Liver (tissue), 9 donors: ENCODE measurements around the gene NR6A1. TPM values are rescaled to one million over a fixed set of nuclear protein-coding genes. Genes with fewer than 3 reads are reported as not detected.

Experiments used
- DNase-seq: peaks from one replicate; pipeline ENCODE4 v3.0.0-alpha.2; 2017; ENCODE audit warnings: low spot score
- H3K27ac ChIP-seq, 2 donors: one replicate each; pipeline ENCODE4 v1.7.0; 2013; ENCODE audit warnings: inconsistent platforms in 2 of 2, low read length in 2 of 2, control low read depth in 1 of 2, low read depth in 1 of 2, mild to moderate bottlenecking in 1 of 2
- H3K27me3 ChIP-seq, 4 donors: one replicate each; pipeline versions ENCODE4 v1.6.1 to v1.7.0; 2013; ENCODE audit warnings: low read length in 3 of 4, inconsistent platforms in 1 of 4, mild to moderate bottlenecking in 1 of 4, moderate library complexity in 1 of 4; ENCODE audit not compliant: control insufficient read depth in 4 of 4, insufficient read depth in 4 of 4
- H3K36me3 ChIP-seq, 4 donors: one replicate each; pipeline versions ENCODE4 v1.6.1 to v1.7.0; 2013; ENCODE audit warnings: low read length in 3 of 4, mild to moderate bottlenecking in 3 of 4, low read depth in 1 of 4, moderate library complexity in 1 of 4; ENCODE audit not compliant: control insufficient read depth in 4 of 4, insufficient read depth in 3 of 4
- H3K4me1 ChIP-seq, 4 donors: one replicate each; pipeline versions ENCODE4 v1.6.1 to v1.7.0; 2013; ENCODE audit warnings: low read length in 3 of 4, mild to moderate bottlenecking in 3 of 4, moderate library complexity in 1 of 4; ENCODE audit not compliant: control insufficient read depth in 4 of 4, insufficient read depth in 4 of 4
- H3K4me3 ChIP-seq, 3 donors: one replicate each; pipeline versions ENCODE4 v1.6.1 to v1.7.0; 2013; ENCODE audit warnings: low read length in 3 of 3, control low read depth in 1 of 3, low read depth in 1 of 3, mild to moderate bottlenecking in 1 of 3
- H3K9ac ChIP-seq, 2 donors: one replicate each; pipeline ENCODE4 v1.7.0; 2013; ENCODE audit warnings: low read length in 2 of 2, mild to moderate bottlenecking in 2 of 2, moderate library complexity in 2 of 2, control low read depth in 1 of 2, low read depth in 1 of 2
- H3K9me3 ChIP-seq, 4 donors: one replicate each; pipeline versions ENCODE4 v1.6.1 to v1.7.0; 2013; ENCODE audit warnings: low read length in 3 of 4; ENCODE audit not compliant: control insufficient read depth in 4 of 4
- EGR1 ChIP-seq, 2 donors: IDR thresholded peaks; 2 replicates each; pipeline ENCODE4 v1.6.1; 2016 to 2018; ENCODE audit warnings: antibody characterized with exemption in 2 of 2, low read depth in 2 of 2
- FOXA1 ChIP-seq: IDR thresholded peaks from 2 replicates; pipeline ENCODE4 v1.6.1; 2016; ENCODE audit warnings: antibody characterized with exemption
- FOXA2 ChIP-seq: IDR thresholded peaks from 2 replicates; pipeline ENCODE4 v1.6.1; 2016; ENCODE audit warnings: antibody characterized with exemption
- GABPA ChIP-seq, 2 donors: IDR thresholded peaks in 1 of 2; conservative IDR thresholded peaks in 1 of 2; 2 replicates each; pipeline ENCODE4 v1.6.1; 2016; ENCODE audit warnings: antibody characterized with exemption in 2 of 2, mild to moderate bottlenecking in 1 of 2, moderate library complexity in 1 of 2
- HNF4A ChIP-seq, 2 donors: conservative IDR thresholded peaks; 2 replicates each; pipeline ENCODE4 v1.6.1; 2016; ENCODE audit warnings: antibody characterized with exemption in 2 of 2, mild to moderate bottlenecking in 2 of 2
- HNF4G ChIP-seq: IDR thresholded peaks from 2 replicates; pipeline ENCODE4 v1.6.1; 2016; ENCODE audit warnings: antibody characterized with exemption
- JUND ChIP-seq, 2 donors: IDR thresholded peaks; 2 replicates each; pipeline ENCODE4 v1.6.1; 2016; ENCODE audit warnings: antibody characterized with exemption in 2 of 2
- NR2F2 ChIP-seq: IDR thresholded peaks from 2 replicates; pipeline ENCODE4 v1.6.1; 2016; ENCODE audit warnings: antibody characterized with exemption
- RAD21 ChIP-seq, 2 donors: IDR thresholded peaks; 2 replicates each; pipeline ENCODE4 v1.6.1; 2016; ENCODE audit warnings: antibody characterized with exemption in 2 of 2, mild to moderate bottlenecking in 2 of 2
- RXRA ChIP-seq, 2 donors: IDR thresholded peaks; 2 replicates each; pipeline ENCODE4 v1.6.1; 2017 to 2018; ENCODE audit warnings: antibody characterized with exemption in 2 of 2, mild to moderate bottlenecking in 1 of 2
- SP1 ChIP-seq: IDR thresholded peaks from 2 replicates; pipeline ENCODE4 v1.6.1; 2018; ENCODE audit warnings: antibody characterized with exemption, mild to moderate bottlenecking
- TAF1 ChIP-seq: conservative IDR thresholded peaks from 2 replicates; pipeline ENCODE4 v1.6.1; 2016; ENCODE audit warnings: antibody characterized with exemption, mild to moderate bottlenecking
- YY1 ChIP-seq: IDR thresholded peaks from 2 replicates; pipeline ENCODE4 v1.6.1; 2016; ENCODE audit warnings: antibody characterized with exemption, mild to moderate bottlenecking
- WGBS: extraction: QIAGEN DNeasy Blood & Tissue Kit; methylation state at CpG from one replicate; pipeline ENCODE4 v1.1.7; 2013; 5-methylcytosine and 5-hydroxymethylcytosine counted together
- polyA plus RNA-seq, 2 donors: library from polyadenylated mRNA; stranded (reverse) in 1 of 2; unstranded in 1 of 2; fragments of 200-250 nt in 1 of 2; fragments of >200 nt in 1 of 2; fragmentation: Nextera tagmentation in 1 of 2; extraction: Ambion mirVana in 1 of 2; gene quantifications; one replicate each; pipeline versions ENCODE4 v1.2.1 to v1.2.3, GENCODE V29; 2013 to 2015
- total RNA-seq, 2 donors: library from RNA; depleted of rRNA; stranded (reverse); fragments of >200 nt; gene quantifications; one replicate each; pipeline ENCODE4 v1.2.3, GENCODE V29; 2014
- TF ChIP-seq, protein P1 (sequence below): IDR thresholded peaks from 2 replicates; pipeline ENCODE4 v1.6.1; 2016; ENCODE audit warnings: antibody characterized with exemption
- TF ChIP-seq, protein P2 (sequence below): fragments of 150-350 bp; IDR thresholded peaks from 2 replicates; pipeline ENCODE4 v1.5.1; 2017; ENCODE audit warnings: improper control_type of control experiment, low read depth, low read length; ENCODE audit not compliant: missing input control
- TF ChIP-seq, protein P3 (sequence below): IDR thresholded peaks from 2 replicates; pipeline ENCODE4 v1.6.1; 2016; ENCODE audit warnings: antibody characterized with exemption
- donor health status: healthy.
- donor health status: healthy.
- donor health status: healthy.
- donor health status: healthy.
- donor health status: healthy.

The NR6A1 gene
- total and polyA plus RNA-seq, 4 donors, result 0.72 to 6.1 (median 2.1) TPM

DNA sequence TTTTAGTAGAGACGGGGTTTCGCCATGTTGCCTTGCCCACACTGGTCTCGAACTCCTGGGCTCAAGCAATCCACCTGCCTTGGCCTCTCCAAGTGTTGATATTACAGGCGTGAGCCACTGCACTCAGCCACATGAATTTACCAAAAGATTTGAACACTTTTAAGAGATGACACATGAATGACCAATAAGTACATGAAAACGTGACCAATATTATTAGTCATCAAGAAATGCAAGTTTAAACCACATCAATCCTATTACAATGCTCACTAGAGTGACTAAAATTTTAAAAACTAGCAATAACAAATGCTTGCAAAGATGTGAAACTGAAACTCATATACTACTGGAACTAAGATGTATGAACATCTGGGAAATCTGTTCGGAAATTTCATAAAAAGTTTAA is 54.3 kb downstream of the NR6A1 start:
- H3K27ac ChIP-seq, result no peak overlapping the region
- H3K4me3 ChIP-seq, result no peak overlapping the region
- H3K4me1 ChIP-seq, result peaks cover 0 to 15% (median 4%) of the 10 kb centered on the region in 4 donors
- 92% methylated on average over 6 of the region's 6 CpGs for WGBS
- TF ChIP-seq FOXA2, result no peak
- no peak for TF ChIP-seq SP1
- no peak for TF ChIP-seq NR2F2
- no peak for TF ChIP-seq GABPA (IDR thresholded peaks at IDR 0.05 in 1 of 2, conservative IDR thresholded peaks at IDR 0.05 in 1 of 2)
- TF ChIP-seq, protein P1, sequence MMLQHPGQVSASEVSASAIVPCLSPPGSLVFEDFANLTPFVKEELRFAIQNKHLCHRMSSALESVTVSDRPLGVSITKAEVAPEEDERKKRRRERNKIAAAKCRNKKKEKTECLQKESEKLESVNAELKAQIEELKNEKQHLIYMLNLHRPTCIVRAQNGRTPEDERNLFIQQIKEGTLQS, result no peak
- TF ChIP-seq HNF4A (conservative IDR thresholded peaks at IDR 0.05), result no peak
- TF ChIP-seq, protein P2, sequence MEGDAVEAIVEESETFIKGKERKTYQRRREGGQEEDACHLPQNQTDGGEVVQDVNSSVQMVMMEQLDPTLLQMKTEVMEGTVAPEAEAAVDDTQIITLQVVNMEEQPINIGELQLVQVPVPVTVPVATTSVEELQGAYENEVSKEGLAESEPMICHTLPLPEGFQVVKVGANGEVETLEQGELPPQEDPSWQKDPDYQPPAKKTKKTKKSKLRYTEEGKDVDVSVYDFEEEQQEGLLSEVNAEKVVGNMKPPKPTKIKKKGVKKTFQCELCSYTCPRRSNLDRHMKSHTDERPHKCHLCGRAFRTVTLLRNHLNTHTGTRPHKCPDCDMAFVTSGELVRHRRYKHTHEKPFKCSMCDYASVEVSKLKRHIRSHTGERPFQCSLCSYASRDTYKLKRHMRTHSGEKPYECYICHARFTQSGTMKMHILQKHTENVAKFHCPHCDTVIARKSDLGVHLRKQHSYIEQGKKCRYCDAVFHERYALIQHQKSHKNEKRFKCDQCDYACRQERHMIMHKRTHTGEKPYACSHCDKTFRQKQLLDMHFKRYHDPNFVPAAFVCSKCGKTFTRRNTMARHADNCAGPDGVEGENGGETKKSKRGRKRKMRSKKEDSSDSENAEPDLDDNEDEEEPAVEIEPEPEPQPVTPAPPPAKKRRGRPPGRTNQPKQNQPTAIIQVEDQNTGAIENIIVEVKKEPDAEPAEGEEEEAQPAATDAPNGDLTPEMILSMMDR, result no peak
- no peak for TF ChIP-seq JUND (IDR thresholded peaks at IDR 0.05)
- no peaks in the 10 kb centered on the region for H3K9me3 ChIP-seq
- H3K27me3 ChIP-seq, result no peaks in the 10 kb centered on the region
- no peak for DNase-seq
- no peaks in the 10 kb centered on the region for H3K36me3 ChIP-seq
- no peak overlapping the region for H3K9ac ChIP-seq

DNA sequence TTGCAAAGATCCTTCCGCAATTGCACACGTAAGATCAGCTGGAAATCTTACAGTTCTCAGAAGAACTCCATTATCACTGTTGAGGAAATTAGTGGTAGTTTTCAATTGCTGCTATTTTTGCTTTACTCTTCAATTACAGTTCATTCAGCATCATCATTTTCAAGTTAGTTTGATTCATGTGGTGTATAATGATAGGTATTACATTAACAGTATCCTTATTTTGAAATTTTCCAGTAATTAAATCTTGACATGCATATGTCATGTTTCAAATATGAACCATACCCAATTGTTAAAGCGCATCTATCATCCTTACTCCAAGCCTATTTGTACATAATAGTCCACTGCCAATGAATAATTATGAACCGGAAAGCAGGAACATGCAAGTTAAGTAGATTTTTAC is 60.3 kb downstream of the NR6A1 start:
- Histone ChIP-seq H3K9ac (no peak overlapping the region), H3K27me3 (no peaks in the 10 kb centered on the region), H3K4me1 (peaks cover 0 to 5% (median under 1%) of the 10 kb centered on the region in 4 donors), H3K9me3 (no peaks in the 10 kb centered on the region), H3K27ac (no peak overlapping the region), H3K4me3 (no peak overlapping the region), H3K36me3 (no peaks in the 10 kb centered on the region)
- TF ChIP-seq FOXA2 (no peak), GABPA (IDR thresholded peaks at IDR 0.05 in 1 of 2, conservative IDR thresholded peaks at IDR 0.05 in 1 of 2) (no peak), RXRA (IDR thresholded peaks at IDR 0.05) (no peak), TAF1 (no peak), HNF4A (conservative IDR thresholded peaks at IDR 0.05) (no peak), RAD21 (IDR thresholded peaks at IDR 0.05) (no peak), HNF4G (no peak), YY1 (no peak), NR2F2 (no peak), FOXA1 (no peak), JUND (IDR thresholded peaks at IDR 0.05) (no peak)
- TF ChIP-seq, protein P3, sequence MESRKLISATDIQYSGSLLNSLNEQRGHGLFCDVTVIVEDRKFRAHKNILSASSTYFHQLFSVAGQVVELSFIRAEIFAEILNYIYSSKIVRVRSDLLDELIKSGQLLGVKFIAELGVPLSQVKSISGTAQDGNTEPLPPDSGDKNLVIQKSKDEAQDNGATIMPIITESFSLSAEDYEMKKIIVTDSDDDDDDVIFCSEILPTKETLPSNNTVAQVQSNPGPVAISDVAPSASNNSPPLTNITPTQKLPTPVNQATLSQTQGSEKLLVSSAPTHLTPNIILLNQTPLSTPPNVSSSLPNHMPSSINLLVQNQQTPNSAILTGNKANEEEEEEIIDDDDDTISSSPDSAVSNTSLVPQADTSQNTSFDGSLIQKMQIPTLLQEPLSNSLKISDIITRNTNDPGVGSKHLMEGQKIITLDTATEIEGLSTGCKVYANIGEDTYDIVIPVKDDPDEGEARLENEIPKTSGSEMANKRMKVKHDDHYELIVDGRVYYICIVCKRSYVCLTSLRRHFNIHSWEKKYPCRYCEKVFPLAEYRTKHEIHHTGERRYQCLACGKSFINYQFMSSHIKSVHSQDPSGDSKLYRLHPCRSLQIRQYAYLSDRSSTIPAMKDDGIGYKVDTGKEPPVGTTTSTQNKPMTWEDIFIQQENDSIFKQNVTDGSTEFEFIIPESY, result no peak
- WGBS, result 92% methylated on average over 4 of the region's 4 CpGs
- no peak for DNase-seq

DNA sequence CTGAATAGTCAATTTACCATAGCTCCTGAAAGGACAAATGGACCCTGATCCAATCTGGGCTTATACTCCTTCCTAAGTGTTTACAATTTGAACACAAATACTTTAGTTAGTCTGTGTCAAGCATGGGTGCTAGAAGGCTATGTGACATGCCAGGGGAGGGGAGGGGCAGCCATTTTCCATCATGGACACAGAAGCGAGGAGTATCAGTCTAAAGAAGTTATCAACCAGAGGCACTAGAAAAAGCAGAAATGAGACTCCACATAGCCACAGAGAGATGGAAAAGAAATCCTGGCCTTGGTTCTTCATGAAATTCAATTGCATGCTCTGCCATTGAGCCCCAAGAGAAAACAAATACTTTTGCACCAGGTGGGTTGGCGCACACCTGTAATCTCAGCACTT is 61.8 kb downstream of the NR6A1 start:
- WGBS, result 95% methylated on average over 2 of the region's 2 CpGs
- Histone ChIP-seq H3K9me3 (no peaks in the 10 kb centered on the region), H3K9ac (no peak overlapping the region), H3K27me3 (no peaks in the 10 kb centered on the region), H3K36me3 (no peaks in the 10 kb centered on the region), H3K4me1 (peaks cover 0 to 5% (median under 1%) of the 10 kb centered on the region in 4 donors), H3K27ac (no peak overlapping the region), H3K4me3 (no peak overlapping the region)
- DNase-seq, result no peak
- TF ChIP-seq EGR1 (IDR thresholded peaks at IDR 0.05; ENCODE audit: low read depth in 2 of 2) (no peak), HNF4G (no peak)
